GM18511 (cell line): ENCODE data around the gene RIPK3.
A peak's percentile ranks its signal among the peaks of the same experiment; 100 is the strongest.
"Not testable (repeated sequence)": the region's sequence is repeated elsewhere in the genome, so short reads cannot be mapped to it uniquely, and the experiment has no call there.

Experiments used
- ATAC-seq: cut with Tn5 transposase; IDR thresholded peaks from one replicate; pipeline ENCODE4 v1.9.1; 2021; ENCODE audit warnings: mild to moderate bottlenecking, moderate library complexity; ENCODE audit not compliant: unreplicated experiment

The RIPK3 gene

DNA sequence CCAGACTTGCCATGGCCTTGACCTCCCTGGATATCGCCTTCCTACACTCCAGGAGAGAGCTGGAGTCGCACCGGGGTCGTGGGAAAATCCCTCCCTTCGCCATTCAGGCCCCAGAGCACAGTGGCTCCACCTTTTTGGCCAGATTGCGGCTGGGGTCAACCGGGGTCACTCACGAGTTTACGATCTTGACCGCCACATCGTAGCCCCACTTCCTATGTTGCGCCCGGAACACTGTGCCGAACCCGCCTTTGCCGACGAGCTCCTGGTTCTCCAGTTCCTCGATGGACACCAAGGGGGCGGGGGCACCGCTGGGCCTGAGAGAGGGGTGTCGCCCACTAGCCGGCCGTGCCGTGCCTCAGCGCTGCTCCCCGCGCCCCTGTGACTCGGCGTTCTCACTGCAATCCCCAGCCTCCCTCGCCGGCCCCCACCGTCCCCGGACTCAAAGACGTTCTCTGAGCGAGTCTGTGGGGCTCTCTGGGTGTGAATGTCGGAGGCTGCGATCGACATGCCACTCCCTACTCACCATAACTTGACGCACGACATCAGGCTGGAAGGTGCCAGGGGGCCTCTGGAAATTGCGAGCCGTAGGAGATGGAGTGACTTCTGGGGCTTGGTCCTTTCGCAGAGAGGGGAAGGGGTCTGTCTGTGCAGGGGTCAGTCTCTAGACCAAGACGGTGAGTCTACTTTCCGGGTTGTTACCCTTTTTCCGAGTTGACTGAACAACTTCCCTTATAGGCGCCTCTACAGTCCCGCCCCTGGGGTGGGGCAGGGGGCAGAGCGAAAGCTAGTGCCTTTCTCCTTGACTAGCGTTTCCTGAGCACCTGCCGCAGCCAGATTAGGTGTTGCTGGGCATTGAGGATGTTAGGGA is at the start of gene RIPK3:
Gene RIPK3 (minus strand): TSS at position 708 of the 868 bp plus-strand sequence. CDS start 165 bp downstream, at position 543.
- ATAC-seq = peak; percentile 89

DNA sequence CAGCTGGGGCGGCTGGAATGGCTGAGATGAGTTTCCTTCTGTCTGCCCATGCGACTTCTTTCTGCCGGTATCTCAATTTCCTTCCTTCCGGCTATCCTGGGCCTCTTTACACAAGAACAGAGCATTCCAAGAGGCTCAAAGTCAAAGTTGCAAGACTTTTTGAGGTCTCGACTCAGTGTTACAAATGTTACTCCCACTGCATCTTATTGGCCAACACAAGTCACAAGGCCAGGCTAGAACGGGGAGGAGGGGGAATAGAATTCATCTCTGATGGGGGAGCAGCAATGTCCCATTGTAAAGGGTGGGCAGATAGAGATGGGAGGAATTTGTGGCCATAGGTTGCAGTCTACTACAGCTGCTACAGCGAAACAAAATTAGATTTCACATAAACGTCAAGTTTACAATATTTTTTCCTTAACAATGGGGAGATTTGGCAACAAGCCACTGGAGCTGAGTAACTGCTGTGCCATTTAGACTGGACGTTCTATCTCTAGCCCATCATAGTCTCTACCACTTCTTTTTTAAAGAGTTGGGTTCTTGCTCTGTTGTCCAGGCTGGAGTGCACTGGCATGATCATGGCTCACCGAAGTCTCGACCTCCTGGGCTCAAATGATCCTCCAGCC is 49.5 kb upstream of the RIPK3 start:
- no peak for ATAC-seq

DNA sequence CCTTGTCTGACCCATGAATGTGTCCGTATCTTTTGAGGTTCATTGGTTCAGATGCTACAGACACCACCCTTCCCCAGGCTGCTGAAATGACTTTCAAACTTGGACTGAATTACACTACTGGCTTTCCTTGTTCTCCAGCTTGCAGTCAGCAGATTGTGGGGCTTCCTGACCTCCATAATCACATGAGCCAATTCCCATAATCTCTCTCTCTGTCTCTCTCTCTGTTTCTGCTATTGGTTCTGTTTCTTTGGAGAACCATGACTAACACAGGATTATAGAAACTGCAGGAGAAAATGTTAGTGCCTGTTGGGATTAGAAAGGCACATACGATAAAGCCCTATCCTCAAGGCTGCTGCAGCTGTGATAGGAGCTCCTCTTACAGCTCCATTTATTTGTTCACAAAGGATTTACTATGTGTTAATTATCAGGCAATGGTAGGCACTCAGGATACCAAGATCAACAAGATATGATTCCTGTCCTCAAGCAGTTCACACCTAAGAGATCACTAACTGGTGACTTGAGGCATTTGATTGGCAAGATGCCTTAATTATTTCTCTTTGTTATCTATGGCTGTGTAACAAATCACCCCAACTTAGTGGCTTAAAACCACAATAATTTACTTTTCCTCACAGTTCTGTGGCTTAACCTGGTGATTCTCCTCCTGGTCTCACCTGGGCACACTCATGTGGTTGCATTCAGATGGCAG is 48.8 kb upstream of the RIPK3 start:
- ATAC-seq = no peak

DNA sequence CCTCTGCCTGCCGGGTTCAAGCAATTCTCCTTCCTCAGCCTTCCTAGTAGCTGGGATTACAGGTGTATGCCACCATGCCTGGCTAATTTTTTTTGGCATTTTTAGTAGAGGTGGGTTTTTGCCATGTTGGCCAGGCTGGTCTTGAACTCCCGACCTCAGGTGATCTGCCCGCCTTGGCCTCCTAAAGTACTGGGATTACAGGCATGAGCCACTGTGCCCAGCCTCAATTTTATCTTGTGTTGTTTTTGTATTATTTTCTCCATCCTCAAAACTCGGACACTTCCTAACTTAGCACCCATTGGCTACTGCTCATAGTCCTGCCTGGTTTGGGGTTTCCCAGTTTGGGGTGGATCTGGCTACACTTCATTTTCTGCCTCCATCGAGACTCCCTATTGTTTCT is 47.8 kb upstream of the RIPK3 start:
- ATAC-seq = not testable (repeated sequence)

DNA sequence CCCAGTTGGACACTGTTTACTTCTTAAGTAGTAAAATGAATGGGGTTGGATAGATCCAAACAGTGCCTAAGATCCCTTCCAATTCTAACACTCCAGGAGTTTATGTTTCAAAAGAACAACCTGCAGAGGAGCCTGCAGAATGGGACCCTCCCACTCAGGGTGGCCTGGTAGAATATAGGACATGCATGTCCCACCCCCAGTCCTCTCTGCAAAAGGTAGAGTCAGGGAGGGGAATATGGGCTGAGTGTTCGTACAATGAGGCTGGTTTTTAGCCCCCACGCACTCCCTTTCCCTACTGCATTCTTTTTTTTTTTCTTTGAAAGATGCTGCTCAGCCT is 47.2 kb upstream of the RIPK3 start:
- ATAC-seq = no peak

DNA sequence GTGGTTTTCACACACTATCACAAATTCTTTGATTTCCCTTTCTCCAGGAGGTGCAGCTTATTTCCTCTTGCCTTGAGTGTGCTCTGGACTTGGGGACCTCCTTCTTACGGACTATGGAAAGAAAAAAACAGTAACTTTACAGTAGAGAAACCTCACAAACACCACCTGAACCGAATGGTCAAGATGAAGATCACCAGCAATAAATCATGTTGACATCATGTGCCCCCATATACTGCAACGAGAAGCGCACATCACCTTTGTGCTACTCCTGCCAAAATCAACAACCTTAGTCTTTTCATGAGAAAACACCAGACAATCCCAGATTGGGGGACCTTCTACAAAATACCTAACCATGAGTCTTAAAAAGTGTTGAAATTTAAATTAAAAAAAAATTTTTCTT is 45.7 kb upstream of the RIPK3 start:
- no peak for ATAC-seq

DNA sequence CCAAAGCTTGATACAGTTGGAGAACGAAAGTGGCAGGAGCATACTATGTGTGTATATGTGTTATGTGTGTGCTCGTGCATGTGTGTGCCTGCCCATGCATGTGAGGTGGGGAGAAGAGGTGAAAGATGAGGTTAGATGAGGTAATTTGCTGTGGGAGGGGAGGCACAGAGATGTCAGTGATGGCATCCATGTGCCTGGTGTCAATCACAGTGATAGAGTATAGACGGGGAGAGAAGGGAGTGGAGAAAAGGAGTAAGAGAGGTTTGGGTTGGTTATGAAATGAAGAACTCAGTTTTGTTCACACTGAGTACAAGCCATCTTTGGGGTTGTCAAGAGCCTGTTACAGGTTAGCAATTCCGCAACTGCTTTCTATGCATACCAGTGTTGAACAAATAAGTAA is 44.4 kb upstream of the RIPK3 start:
- ATAC-seq = no peak

DNA sequence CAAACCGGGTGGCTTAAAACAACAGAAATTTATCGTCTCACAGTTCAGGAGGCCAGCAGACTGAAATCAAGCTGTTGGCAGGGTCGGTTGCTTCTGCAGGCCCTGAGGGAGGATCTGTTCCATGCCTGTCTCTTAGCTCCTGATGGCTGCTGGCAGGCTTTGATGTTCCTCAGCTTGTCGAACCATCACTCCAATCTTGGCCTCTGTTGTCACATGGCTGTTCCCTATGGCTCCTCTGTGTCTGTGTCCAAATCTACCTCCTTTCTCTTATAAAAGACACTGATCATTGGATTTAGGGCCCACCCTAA is 42.2 kb upstream of the RIPK3 start:
- no peak for ATAC-seq

DNA sequence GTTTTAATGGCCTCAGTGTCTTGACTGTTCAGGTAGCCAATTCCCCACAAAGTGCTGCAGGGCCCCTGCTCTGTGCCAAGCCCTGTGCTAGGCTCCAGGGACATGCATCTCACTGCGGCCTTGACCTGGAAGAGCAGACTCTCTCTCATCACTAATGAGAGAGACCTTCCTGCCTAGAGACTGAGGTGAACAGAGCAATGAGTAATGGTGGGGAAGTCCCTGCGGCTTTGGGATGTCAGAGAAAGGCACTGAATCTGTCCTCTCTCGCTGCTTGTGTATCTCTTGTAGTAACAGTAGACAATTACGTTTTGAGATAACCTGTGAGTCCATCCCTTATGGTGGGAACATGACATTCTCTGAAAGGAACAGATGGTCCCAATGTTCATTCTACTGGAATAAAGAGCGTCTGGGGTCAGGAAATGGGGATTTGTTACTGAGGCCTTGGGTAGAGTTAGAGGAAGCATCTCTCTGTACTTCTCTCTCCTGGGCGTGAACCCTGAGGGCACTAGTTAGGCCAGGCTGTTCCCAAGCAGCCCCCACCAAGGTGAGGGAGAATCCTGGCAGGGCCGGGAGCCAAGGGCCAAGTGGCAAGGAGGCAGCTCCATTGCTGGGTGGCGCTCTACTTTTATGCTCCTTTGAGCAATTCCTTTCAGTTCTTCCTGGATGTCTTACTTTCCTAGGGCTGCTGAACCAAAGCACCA is 41.7 kb upstream of the RIPK3 start:
- ATAC-seq = no peak

DNA sequence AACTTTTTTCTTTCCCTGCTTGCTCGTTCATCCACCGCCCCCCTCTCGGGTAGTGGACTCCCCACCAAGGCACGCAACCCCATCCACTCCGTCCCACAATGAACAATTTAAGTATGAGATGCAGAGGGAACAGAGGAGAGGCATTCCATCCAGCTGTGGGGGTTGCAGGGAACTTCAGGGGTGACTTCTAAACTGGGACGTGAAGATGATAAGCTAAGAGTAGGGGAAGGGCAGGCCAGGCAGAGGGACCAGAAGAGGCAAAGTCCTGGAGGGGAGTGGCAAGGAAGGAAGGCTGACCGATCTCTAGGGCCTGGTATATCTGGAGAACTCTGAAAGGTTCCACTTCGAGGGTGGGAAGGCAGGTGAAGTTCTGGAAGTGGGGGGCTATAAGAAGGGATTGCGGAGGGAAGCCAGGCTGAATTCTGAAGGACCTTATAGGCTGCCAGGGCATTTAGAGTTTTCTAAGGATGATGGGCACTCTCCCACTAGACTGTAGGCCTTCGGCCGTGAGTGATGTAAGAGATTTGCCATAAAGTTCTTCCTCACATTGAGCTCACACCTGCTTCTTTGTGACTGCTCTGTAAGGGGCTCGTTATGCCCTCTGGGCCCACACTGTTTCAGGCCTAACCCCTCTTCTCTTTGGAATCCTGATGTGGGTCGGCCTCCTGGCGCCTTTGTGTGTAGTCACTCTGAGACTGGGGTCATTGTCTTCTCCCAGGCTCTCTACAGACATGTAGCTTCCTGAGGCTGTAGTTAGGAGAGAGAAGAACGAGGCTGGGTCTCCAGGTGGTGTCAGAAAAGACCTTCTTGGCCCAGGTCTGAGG is 40.3 kb upstream of the RIPK3 start:
- ATAC-seq = no peak

DNA sequence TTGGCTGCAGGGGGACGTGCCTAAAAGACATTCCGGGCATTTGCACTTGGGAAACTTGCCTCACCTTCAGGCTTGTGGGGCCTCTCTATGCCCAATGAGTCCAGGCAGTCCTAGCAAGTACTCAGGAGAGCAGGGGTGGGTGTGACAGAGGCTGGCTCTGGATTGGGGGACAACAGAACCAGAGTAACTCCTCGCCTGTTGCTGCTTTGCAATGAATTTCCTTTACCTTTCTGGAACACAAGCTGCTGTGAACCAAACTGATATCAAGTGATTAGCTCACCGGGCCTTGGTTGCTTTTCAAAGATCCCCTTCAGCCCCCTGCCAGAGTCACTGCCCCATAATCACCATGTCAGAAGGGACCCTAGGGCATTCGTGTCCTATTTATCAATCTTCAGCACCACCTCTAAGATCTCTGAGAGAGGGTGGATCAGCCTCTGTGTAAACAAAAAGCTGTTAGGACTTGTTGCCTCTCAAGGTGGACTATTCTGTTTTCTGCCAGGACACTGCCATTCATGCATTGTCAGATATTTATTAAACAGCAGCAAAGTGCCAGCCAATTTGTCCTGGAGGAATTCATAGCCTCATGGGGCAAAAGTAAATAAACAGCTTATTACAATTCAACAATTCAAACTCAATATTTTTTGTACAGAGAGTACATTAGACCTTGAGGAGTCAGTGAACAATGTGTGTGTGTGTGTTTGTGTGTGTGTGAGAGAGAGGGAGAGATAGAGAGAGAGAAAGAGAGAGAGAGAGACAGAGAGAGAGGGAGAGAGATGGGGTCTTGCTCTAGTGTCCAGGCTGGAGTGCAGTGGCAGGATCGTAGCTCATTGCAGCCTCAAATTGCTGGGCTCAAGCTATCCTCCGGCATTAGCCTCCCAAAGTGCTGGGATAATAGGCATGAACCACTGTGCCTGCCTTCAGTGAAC is 39.5 kb upstream of the RIPK3 start:
- ATAC-seq = no peak

DNA sequence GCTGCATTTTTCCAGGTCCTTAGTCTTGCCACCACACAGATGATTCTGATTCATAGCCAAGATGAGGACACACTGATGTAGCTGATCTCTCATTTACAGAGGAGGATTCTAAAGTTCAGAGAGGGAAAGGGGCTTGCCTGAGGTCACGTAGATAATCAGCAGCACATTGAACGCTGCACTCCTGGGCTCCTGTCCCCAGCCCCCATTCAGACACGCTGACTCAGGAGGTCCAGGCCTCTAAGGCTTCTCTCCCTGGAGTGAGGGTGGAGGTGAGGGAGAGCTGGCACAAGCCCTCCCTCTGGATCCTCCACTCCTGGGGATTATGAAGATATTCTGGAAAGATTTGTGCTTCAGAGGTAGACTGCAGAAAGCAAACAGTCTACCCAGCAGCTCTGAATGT is 38.5 kb upstream of the RIPK3 start:
- no peak for ATAC-seq

DNA sequence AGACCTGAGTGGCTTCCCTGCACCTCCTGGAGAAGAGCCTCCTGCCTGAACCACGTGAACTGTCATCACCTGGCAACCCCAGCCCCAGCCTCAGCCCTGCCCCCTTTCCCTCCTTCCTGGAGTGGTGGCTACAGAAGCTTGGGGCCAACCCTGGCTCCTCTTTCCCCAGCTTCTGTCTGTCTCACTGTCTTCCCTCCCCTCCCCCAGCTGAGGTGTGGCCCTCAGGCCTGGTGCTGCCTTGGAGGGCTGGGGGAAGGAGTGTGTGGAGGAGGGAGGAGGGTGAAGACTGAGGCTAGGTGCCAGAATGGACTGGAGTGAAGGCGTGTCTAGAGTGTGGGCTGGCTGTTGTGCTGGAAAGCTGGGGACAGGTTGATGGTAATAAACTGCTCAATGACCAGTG is 37.9 kb upstream of the RIPK3 start:
- ATAC-seq = no peak

DNA sequence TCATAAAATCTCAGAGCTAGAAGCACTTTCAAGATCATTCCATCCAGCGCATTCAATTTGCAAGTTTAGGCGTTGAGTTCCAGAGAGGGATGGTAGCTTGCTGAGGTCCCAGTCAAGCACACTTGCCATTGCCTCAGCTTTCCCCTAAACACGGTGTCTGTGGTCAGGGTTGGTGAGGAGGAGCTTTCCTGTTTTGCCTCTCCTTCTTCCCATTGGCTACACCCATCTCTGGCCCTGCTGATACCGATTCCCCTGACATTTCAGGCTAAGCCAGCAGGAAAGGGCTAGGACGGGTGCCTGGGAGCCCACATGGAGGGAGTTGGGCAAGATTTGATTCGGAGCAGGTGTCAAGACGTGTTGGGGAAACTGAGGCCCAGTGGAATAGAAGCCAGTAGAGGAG is 37.3 kb upstream of the RIPK3 start:
- ATAC-seq = no peak

DNA sequence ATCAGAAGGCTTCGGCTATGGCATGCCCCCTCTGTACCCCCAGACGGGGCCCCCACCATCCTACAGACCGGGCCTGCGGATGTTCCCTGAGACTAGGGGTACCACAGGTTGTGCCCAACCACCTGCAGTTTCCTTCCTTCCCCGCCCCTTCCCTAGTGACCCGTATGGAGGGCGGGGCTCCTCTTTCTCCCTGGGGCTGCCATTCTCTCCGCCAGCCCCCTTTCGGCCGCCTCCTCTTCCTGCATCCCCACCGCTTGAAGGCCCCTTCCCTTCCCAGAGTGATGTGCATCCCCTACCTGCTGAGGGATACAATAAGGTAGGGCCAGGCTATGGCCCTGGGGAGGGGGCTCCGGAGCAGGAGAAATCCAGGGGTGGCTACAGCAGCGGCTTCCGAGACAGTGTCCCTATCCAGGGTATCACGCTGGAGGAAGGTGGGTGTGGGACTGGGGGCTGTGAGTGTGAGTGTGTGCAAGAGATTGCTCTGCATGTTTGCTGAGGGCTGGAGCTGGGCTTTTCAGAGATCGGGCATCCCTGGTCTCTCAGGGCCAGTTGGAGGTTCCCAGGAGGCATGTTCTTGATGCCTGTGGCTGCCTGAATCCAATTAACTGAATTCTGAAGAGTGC is 36.8 kb upstream of the RIPK3 start:
- no peak for ATAC-seq

DNA sequence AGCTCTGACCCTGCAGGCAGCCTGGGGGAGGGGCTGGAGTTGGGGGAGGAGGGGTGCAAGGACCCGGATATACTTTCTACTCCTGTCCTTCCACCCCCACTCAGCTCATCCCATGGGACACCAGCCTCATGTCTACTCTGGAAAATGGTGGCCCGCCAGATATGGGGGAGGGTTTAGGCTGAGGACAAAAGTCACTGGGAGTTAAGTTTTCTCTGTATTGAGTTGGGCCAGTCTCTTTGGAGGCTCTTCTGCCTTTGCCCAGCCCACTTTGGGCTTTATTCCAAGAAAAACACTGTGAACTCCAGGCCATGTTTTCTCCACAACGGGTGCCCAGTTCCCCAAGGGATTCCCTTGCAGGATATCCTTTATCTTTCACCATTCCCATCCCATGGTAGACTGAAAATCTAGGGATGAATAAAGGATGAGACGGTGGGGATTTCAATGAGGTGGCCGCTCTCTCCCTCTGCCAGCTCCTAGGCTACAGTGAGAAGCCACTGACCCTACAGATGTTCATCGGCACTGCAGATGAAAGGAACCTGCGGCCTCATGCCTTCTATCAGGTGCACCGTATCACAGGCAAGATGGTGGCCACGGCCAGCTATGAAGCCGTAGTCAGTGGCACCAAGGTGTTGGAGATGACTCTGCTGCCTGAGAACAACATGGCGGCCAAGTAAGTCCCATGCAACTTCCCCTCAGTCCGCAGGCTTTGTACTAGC is 33.1 kb upstream of the RIPK3 start:
- ATAC-seq = no peak

DNA sequence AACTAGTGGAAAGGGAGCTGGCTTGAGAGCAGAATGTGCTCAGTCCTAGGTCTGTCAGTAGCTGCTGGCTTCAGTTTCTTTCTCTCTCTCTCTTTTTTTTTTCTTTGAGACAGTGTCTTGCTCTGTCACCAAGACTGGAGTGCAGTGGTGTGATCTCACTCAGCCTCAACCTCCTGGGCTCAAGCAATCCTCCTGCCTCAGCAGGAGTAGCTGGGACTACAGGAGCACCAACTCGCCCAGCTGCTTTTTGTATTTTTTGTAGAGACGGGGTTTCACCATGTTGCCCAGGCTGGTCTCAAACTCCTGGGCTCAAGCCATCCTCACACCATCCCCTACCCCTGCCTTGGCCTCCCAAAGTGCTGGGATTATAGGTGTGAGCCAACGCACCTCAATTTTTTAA is 31.8 kb upstream of the RIPK3 start:
- not testable (repeated sequence) for ATAC-seq

DNA sequence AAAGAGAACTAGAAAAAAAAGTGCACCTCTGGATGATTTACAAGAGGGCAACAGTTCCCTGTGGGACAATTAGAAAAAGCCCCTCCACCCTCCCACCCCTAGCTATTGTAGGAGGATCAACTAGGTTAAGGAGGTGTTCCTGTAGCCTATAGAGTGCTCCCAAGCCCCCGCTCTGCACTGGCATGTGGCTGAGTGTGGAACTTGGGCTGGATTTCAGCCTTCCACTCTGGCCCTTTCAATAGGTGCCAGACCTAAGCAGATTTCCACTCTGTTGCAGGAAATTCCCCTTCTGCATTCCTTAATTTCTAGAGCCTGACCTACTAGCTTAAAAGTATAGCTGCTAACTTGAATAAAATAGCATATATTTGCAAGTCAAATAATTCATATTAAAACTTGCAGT is 31.0 kb upstream of the RIPK3 start:
- no peak for ATAC-seq
